Measurements from ENCODE around the gene UGT1A6. TPM values are rescaled to one million over a fixed set of nuclear protein-coding genes. Genes with fewer than 3 reads are reported as not detected.

The UGT1A6 gene
- total and polyA plus RNA-seq, 2 of the 13 experiments (the other 11 are each of a cell fraction or from before 2014, with no cell fraction given): 0.25 TPM; not detected in 1

DNA sequence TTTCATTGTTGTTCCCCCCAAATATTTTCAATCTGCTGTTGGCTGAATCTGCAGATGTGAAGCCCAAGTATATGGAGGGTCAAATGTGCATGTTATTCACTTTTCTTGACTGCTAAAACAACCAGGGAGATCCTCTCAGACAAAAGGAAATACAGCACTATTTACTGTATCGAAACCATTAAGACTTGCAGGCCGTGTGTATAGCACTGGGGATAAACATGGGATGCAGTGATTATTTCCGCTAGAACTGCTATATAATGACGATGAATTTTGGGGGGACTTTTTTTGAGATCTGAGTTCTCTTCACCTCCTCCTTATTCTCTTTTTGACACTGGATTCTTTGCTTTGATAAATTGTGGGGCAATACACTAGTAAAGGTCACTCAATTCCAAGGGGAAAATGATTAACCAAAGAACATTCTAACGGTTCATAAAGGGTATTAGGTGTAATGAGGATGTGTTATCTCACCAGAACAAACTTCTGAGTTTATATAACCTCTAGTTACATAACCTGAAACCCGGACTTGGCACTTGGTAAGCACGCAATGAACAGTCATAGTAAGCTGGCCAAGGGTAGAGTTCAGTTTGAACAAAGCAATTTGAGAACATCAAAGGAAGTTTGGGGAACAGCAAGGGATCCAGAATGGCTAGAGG is 63.9 kb downstream of the UGT1A6 start (continued):
- TF ChIP-seq, protein P1, sequence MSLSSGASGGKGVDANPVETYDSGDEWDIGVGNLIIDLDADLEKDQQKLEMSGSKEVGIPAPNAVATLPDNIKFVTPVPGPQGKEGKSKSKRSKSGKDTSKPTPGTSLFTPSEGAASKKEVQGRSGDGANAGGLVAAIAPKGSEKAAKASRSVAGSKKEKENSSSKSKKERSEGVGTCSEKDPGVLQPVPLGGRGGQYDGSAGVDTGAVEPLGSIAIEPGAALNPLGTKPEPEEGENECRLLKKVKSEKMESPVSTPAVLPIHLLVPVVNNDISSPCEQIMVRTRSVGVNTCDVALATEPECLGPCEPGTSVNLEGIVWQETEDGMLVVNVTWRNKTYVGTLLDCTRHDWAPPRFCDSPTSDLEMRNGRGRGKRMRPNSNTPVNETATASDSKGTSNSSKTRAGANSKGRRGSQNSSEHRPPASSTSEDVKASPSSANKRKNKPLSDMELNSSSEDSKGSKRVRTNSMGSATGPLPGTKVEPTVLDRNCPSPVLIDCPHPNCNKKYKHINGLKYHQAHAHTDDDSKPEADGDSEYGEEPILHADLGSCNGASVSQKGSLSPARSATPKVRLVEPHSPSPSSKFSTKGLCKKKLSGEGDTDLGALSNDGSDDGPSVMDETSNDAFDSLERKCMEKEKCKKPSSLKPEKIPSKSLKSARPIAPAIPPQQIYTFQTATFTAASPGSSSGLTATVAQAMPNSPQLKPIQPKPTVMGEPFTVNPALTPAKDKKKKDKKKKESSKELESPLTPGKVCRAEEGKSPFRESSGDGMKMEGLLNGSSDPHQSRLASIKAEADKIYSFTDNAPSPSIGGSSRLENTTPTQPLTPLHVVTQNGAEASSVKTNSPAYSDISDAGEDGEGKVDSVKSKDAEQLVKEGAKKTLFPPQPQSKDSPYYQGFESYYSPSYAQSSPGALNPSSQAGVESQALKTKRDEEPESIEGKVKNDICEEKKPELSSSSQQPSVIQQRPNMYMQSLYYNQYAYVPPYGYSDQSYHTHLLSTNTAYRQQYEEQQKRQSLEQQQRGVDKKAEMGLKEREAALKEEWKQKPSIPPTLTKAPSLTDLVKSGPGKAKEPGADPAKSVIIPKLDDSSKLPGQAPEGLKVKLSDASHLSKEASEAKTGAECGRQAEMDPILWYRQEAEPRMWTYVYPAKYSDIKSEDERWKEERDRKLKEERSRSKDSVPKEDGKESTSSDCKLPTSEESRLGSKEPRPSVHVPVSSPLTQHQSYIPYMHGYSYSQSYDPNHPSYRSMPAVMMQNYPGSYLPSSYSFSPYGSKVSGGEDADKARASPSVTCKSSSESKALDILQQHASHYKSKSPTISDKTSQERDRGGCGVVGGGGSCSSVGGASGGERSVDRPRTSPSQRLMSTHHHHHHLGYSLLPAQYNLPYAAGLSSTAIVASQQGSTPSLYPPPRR (CRISPR knock-in tag; IDR thresholded peaks at IDR 0.05; ENCODE audit: borderline replicate concordance): peak; percentile 100
- no peak for TF ChIP-seq TOPORS (CRISPR knock-in tag; IDR thresholded peaks at IDR 0.05)
- peak; percentile 70; the same call in 1 of the 2 replicates for TF ChIP-seq EHMT2 (IDR thresholded peaks at IDR 0.05; ENCODE audit: borderline replicate concordance, low read depth, low read length)
- TF ChIP-seq NFKB2 (CRISPR knock-in tag; IDR thresholded peaks at IDR 0.05; ENCODE audit: borderline replicate concordance): no peak
- peak; percentile 96 to 97; a peak in 3 of 4 replicates for TF ChIP-seq EP300 (IDR thresholded peaks at IDR 0.05; ENCODE audit: low read depth in 2 of 2, low read length in 2 of 2)
- TF ChIP-seq EP300 (CRISPR knock-in tag; IDR thresholded peaks at IDR 0.05; ENCODE audit: borderline replicate concordance): peak; percentile 89
- peak; percentile 32; the same call in 1 of the 2 replicates for TF ChIP-seq STAT5B (CRISPR knock-in tag; IDR thresholded peaks at IDR 0.05)
- no peak; the same call in 1 of the 2 replicates for TF ChIP-seq ZNF556 (CRISPR knock-in tag; IDR thresholded peaks at IDR 0.05; ENCODE audit: borderline replicate concordance)
- no peak for TF ChIP-seq CAMTA2 (CRISPR knock-in tag; IDR thresholded peaks at IDR 0.05; ENCODE audit: borderline replicate concordance)
- no peak for TF ChIP-seq ZNF263 (CRISPR knock-in tag; IDR thresholded peaks at IDR 0.05)
- TF ChIP-seq ZNF563 (CRISPR knock-in tag; IDR thresholded peaks at IDR 0.05): no peak
- TF ChIP-seq ATF7 (IDR thresholded peaks at IDR 0.05): no peak
- TF ChIP-seq ATF7 (CRISPR knock-in tag; IDR thresholded peaks at IDR 0.05): peak; percentile 40; the same call in 1 of the 2 replicates
- no peak for TF ChIP-seq XBP1 (CRISPR knock-in tag; IDR thresholded peaks at IDR 0.05)
- TF ChIP-seq, protein P2, sequence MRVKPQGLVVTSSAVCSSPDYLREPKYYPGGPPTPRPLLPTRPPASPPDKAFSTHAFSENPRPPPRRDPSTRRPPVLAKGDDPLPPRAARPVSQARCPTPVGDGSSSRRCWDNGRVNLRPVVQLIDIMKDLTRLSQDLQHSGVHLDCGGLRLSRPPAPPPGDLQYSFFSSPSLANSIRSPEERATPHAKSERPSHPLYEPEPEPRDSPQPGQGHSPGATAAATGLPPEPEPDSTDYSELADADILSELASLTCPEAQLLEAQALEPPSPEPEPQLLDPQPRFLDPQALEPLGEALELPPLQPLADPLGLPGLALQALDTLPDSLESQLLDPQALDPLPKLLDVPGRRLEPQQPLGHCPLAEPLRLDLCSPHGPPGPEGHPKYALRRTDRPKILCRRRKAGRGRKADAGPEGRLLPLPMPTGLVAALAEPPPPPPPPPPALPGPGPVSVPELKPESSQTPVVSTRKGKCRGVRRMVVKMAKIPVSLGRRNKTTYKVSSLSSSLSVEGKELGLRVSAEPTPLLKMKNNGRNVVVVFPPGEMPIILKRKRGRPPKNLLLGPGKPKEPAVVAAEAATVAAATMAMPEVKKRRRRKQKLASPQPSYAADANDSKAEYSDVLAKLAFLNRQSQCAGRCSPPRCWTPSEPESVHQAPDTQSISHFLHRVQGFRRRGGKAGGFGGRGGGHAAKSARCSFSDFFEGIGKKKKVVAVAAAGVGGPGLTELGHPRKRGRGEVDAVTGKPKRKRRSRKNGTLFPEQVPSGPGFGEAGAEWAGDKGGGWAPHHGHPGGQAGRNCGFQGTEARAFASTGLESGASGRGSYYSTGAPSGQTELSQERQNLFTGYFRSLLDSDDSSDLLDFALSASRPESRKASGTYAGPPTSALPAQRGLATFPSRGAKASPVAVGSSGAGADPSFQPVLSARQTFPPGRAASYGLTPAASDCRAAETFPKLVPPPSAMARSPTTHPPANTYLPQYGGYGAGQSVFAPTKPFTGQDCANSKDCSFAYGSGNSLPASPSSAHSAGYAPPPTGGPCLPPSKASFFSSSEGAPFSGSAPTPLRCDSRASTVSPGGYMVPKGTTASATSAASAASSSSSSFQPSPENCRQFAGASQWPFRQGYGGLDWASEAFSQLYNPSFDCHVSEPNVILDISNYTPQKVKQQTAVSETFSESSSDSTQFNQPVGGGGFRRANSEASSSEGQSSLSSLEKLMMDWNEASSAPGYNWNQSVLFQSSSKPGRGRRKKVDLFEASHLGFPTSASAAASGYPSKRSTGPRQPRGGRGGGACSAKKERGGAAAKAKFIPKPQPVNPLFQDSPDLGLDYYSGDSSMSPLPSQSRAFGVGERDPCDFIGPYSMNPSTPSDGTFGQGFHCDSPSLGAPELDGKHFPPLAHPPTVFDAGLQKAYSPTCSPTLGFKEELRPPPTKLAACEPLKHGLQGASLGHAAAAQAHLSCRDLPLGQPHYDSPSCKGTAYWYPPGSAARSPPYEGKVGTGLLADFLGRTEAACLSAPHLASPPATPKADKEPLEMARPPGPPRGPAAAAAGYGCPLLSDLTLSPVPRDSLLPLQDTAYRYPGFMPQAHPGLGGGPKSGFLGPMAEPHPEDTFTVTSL (CRISPR knock-in tag; IDR thresholded peaks at IDR 0.05; ENCODE audit: borderline replicate concordance): peak; percentile 98
- TF ChIP-seq NCOA2 (CRISPR knock-in tag; IDR thresholded peaks at IDR 0.05): peak; percentile 93
- no peak for TF ChIP-seq ZNF34 (CRISPR knock-in tag; IDR thresholded peaks at IDR 0.05; ENCODE audit: borderline replicate concordance)

Data from HepG2 (cell line).